Bladder microvascular endothelial cell (primary cell): ENCODE measurements around the gene GCLM. TPM values are rescaled to one million over a fixed set of nuclear protein-coding genes. Genes with fewer than 3 reads are reported as not detected.

Experiments used
- total RNA-seq: library from RNA; depleted of rRNA; stranded (reverse); fragments of >200 nt; gene quantifications from 2 replicates; pipeline ENCODE4 v1.2.3, GENCODE V29; 2014

Gene GCLM
- total RNA-seq = 18.4 and 18.8 TPM in 2 replicates

GRCh38 chr1:93909146-93910050 is at the start of gene GCLM:
GCLM (minus strand) TSS chr1:93909430; CDS start chr1:93909163, 267 bp downstream.

GRCh38 chr1:93878889-93879586 is 30.2 kb downstream of the GCLM start, which contains the start of gene DNTTIP2:
DNTTIP2 (minus strand) TSS chr1:93879206; CDS start chr1:93879148, 58 bp downstream.

Other genes starting within 250 kb of the GCLM start
- gene BCAR3, start 227.6 kb downstream of the GCLM start, total RNA-seq = 26.2 and 42.3 TPM in 2 replicates
- gene DNTTIP2, start 30.2 kb downstream of the GCLM start, total RNA-seq = 13.8 and 27.3 TPM in 2 replicates
- 2.6 and 260 TPM in 2 replicates for gene ABCA4, start 211.7 kb upstream of the GCLM start, total RNA-seq